OCI-LY1 (cell line): Measurements from ENCODE around the gene CYP3A4.

Source experiments
- H2AFZ ChIP-seq: fragments of 200-600 bp; sonication (generic), shearing (Covaris generic); 2 replicates; pipeline ENCODE4 v1.6.0; 2014; ENCODE audit warnings: antibody characterized with exemption, mild to moderate bottlenecking, low read length
- H3F3A ChIP-seq: fragments of 200-600 bp; sonication (generic), shearing (Covaris generic); 2 replicates; pipeline ENCODE4 v1.6.0; 2014; ENCODE audit warnings: mild to moderate bottlenecking, antibody characterized with exemption, low read length, moderate library complexity; ENCODE audit not compliant: insufficient read depth
- H3K27ac ChIP-seq: fragments of 200-600 bp; sonication (generic); 2 replicates; pipeline ENCODE4 v1.5.1; 2014; ENCODE audit warnings: low read length, mixed run types, mild to moderate bottlenecking, low read depth; ENCODE audit not compliant: poor library complexity, severe bottlenecking
- H3K27me3 ChIP-seq: fragments of 200-600 bp; sonication (generic); 2 replicates; pipeline ENCODE4 v1.6.0; 2014; ENCODE audit warnings: antibody characterized with exemption, mild to moderate bottlenecking, low read length, moderate library complexity; ENCODE audit not compliant: insufficient read depth
- H3K36me3 ChIP-seq: fragments of 200-600 bp; sonication (generic); 2 replicates; pipeline ENCODE4 v1.6.1; 2014; ENCODE audit warnings: mild to moderate bottlenecking, antibody characterized with exemption, low read length, moderate library complexity, mixed read lengths; ENCODE audit not compliant: insufficient read depth
- H3K4me1 ChIP-seq: fragments of 200-600 bp; sonication (generic); 2 replicates; pipeline ENCODE4 v1.5.1; 2014; ENCODE audit warnings: mild to moderate bottlenecking, low read length, moderate library complexity; ENCODE audit not compliant: insufficient read depth, severe bottlenecking
- H3K4me2 ChIP-seq: fragments of 200-600 bp; sonication (generic), shearing (Covaris generic); 2 replicates; pipeline ENCODE4 v1.6.1; 2014; ENCODE audit warnings: low read length
- H3K4me3 ChIP-seq: fragments of 200-600 bp; sonication (generic); 2 replicates; pipeline ENCODE4 v1.5.1; 2014; ENCODE audit warnings: low read length, low read depth, mild to moderate bottlenecking, mixed read lengths; ENCODE audit not compliant: poor library complexity, severe bottlenecking
- H3K79me2 ChIP-seq: fragments of 200-600 bp; shearing (Covaris generic); 2 replicates; pipeline ENCODE4 v1.6.1; 2016; ENCODE audit warnings: mixed run types, low read length, mixed read lengths; ENCODE audit not compliant: insufficient read depth
- H3K9ac ChIP-seq: fragments of 200-600 bp; sonication (generic), shearing (Covaris generic); 2 replicates; pipeline ENCODE4 v1.6.1; 2014; ENCODE audit warnings: mild to moderate bottlenecking, low read length, mixed read lengths
- H3K9me2 ChIP-seq: fragments of 200-600 bp; sonication (generic), shearing (Covaris generic); 2 replicates; pipeline ENCODE4 v1.6.1; 2014; ENCODE audit warnings: low read depth, mild to moderate bottlenecking, low read length, mixed read lengths
- H3K9me3 ChIP-seq: fragments of 200-600 bp; shearing (Covaris generic); 2 replicates; pipeline ENCODE4 v1.6.1; 2014; ENCODE audit warnings: low read length, mixed read lengths
- H4K20me1 ChIP-seq: fragments of 200-600 bp; sonication (generic), shearing (Covaris generic); 2 replicates; pipeline ENCODE4 v1.6.0; 2016; ENCODE audit warnings: mild to moderate bottlenecking, low read length; ENCODE audit not compliant: insufficient read depth
- CTCF ChIP-seq: fragments of 200-600 bp; sonication (generic), shearing (Covaris generic); IDR thresholded peaks from 2 replicates; pipeline ENCODE4 v1.5.1; 2017; ENCODE audit warnings: mild to moderate bottlenecking, antibody characterized with exemption, low read length, moderate library complexity, mixed read lengths
- EZH2 ChIP-seq: fragments of 200-600 bp; sonication (generic), shearing (Covaris generic); IDR thresholded peaks from 2 replicates; pipeline ENCODE4 v1.8.0; 2017; ENCODE audit warnings: borderline replicate concordance, mixed run types, mild to moderate bottlenecking, antibody characterized with exemption, low read length, moderate library complexity, mixed read lengths

The CYP3A4 gene

GRCh38 chr7:99782012-99782953 is 1.7 kb downstream of the CYP3A4 start:
- Histone ChIP-seq H3K9me3 (no peaks in the 10 kb centered on the region), H3K27ac (no peak overlapping the region), H3K4me1 (no peaks in the 10 kb centered on the region), H3F3A (no peaks in the 10 kb centered on the region), H4K20me1 (no peaks in the 10 kb centered on the region), H2AFZ (no peak overlapping the region), H3K9me2 (no peaks in the 10 kb centered on the region), H3K4me3 (no peak overlapping the region), H3K79me2 (no peaks in the 10 kb centered on the region), H3K9ac (no peak overlapping the region), H3K4me2 (no peak overlapping the region), H3K27me3 (no peaks in the 10 kb centered on the region; the same call in 1 of the 2 replicates), H3K36me3 (no peaks in the 10 kb centered on the region)
- TF ChIP-seq EZH2 = no peak
- no peak for TF ChIP-seq CTCF

GRCh38 chr7:99780588-99780987 is 3.4 kb downstream of the CYP3A4 start:
- no peaks in the 10 kb centered on the region; the same call in 1 of the 2 replicates for H3K27me3 ChIP-seq
- H3K4me1 ChIP-seq = no peaks in the 10 kb centered on the region
- no peaks in the 10 kb centered on the region for H4K20me1 ChIP-seq

GRCh38 chr7:99779949-99780348 is 4.0 kb downstream of the CYP3A4 start:
- H4K20me1 ChIP-seq = no peaks in the 10 kb centered on the region
- no peaks in the 10 kb centered on the region for H3K36me3 ChIP-seq
- TF ChIP-seq CTCF (no peak), EZH2 (no peak)
- no peak overlapping the region for H3K27ac ChIP-seq
- H3K9ac ChIP-seq = no peak overlapping the region
- H3K9me2 ChIP-seq = no peaks in the 10 kb centered on the region
- no peaks in the 10 kb centered on the region for H3K9me3 ChIP-seq
- no peaks in the 10 kb centered on the region for H3K79me2 ChIP-seq
- no peak overlapping the region for H2AFZ ChIP-seq
- no peaks in the 10 kb centered on the region for H3F3A ChIP-seq
- H3K27me3 ChIP-seq = no peaks in the 10 kb centered on the region; the same call in 1 of the 2 replicates
- H3K4me3 ChIP-seq = no peak overlapping the region
- no peaks in the 10 kb centered on the region for H3K4me1 ChIP-seq
- no peak overlapping the region for H3K4me2 ChIP-seq

More at GRCh38 chr7:99780588-99780987, 3.4 kb downstream of the CYP3A4 start:
- no peak overlapping the region for H2AFZ ChIP-seq
- H3K4me3 ChIP-seq = no peak overlapping the region
- H3K9me2 ChIP-seq = no peaks in the 10 kb centered on the region
- H3K4me2 ChIP-seq = no peak overlapping the region
- TF ChIP-seq EZH2 (no peak), CTCF (no peak)
- no peaks in the 10 kb centered on the region for H3F3A ChIP-seq
- H3K27ac ChIP-seq = no peak overlapping the region
- H3K36me3 ChIP-seq = no peaks in the 10 kb centered on the region
- H3K79me2 ChIP-seq = no peaks in the 10 kb centered on the region
- no peak overlapping the region for H3K9ac ChIP-seq
- no peaks in the 10 kb centered on the region for H3K9me3 ChIP-seq
